T1000 (cell line): Measurements from ENCODE around the gene RNF130.
"Not testable (repeated sequence)": the region's sequence is repeated elsewhere in the genome, so short reads cannot be mapped to it uniquely, and the experiment has no call there.

Source experiments
- DNase-seq: peaks from one replicate; lab custom pipeline; 2025; ENCODE audit warnings: mixed read lengths; lab: John Stamatoyannopoulos, UW

Gene RNF130

DNA sequence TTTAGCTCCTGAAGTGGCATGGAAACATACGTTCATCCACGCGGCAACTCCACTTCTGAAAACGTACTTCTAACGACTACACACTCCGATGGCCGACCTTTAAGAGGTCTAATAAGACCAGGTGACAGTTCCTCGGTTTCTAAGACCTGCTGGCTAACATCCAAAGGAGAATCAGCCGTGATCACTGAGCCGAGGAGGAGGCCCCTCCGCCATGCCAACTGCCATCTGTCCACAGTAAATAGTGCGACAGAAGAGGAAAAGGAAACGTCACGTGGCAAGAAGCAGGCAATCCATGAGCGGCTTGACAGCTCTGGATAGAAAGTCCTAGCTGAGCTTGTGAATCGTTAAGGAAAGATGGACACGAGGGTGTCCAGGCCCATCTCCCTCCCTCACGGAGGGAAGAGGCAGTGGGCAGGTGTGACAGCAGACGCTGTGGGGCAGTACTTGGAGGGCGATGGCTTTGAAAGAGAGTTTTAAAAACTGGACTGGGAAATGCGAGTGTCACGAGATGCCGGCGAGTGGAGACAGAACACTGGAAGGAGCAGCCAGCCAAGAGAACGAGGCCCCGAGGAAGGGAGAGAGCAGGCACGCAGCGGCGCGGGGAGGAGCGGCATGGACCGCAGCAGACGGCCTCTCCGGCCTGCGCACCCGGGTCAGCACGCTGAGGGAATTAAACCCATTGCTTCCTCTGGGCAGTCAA, 97.2 kb downstream of the RNF130 start:
- DNase-seq: no peak

DNA sequence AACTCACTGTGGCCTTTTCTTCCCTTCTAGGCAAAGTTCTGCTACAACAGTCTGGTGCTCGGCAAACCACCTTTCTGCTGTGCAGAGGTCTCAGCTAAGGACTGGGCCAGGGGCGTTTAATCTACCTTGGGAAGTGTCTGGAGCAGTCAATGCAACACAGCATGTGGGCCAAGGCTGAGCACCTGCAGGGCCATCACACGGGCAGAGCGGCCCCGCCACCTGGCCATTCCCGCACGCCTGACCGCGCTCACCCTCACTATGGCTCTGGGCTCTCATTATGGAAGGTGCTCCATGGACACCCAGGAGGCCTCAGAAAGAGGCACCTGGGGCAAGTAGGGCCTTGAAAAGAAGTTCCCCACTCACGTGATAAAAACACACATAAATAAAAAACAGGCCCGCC, 98.2 kb downstream of the RNF130 start:
- DNase-seq: no peak

DNA sequence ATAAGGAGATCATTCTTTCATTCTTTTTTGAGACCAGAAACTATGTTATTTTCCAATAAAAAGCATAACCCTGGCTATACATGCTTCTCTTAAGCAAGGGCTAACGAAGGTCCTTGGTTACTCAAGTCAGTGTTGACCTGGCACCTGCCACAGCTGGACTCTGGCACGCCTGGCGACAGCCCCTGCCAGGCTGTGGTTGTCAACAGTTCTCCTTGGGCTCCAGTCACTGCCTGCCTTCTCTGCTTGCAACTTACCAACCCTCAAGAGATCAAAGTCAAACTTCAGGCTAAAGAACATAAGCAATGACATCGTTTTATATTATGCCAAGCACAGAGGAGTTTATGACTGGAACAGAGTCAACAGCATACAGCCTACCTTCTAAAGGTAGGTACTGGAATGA, 102.4 kb downstream of the RNF130 start:
- no peak for DNase-seq

DNA sequence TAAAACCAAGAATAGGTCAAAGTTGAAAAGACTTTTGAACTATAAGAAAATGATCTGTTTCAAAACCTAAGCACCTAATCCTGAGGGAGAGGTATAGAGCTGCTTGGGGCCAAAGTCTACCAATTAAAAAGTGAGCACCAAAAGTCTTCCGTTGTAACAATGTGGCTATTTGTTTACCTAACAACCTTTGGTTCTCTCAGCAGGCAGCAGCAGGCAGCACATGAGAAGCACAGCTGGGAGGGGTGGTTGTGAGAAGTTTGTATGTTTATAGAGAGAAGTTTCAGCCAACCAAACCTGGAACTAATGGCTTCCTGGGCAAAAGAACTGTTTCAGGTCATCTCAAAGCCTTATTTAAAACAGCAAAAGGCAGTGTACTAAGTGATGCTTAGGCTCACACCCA, 104.1 kb downstream of the RNF130 start:
- no peak for DNase-seq

DNA sequence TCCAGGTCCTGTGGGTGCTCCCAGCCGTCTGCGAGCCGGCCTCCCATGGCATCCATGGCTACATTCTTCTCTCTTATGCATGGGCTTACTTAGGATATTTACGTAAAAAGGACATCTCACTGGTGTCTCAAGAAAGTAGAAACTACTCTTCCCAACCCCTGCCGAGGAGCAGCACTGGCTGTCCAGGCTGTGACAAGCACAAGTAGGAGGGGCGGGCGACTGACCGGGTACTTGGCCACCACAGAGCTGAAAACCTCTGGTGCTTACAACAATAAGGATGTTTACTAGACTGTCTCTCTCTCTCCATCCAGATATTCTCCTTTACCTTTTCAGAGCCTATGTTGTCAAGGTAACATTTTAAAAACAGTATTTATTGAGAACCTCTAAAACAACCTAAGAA, 107.5 kb downstream of the RNF130 start:
- no peak for DNase-seq

DNA sequence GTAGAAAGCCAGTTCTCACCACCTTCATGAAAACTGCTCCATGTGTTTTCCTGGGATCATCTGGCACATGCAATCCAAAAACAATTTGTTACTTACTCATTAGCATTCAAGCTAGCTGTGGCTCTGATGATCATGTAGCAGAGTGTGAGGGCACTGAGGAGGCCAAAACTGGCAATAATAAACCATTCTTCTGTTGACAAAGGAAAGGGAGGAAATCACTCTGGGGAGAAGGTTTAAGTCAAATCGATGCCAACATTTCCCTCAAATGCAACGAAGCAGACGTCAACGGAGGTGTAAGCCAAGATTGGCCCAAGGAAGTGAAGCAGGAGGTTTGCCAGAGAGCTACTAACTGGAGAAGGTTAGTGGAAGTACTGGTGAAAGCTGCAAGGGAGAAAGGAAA, 108.2 kb downstream of the RNF130 start:
- DNase-seq: no peak

DNA sequence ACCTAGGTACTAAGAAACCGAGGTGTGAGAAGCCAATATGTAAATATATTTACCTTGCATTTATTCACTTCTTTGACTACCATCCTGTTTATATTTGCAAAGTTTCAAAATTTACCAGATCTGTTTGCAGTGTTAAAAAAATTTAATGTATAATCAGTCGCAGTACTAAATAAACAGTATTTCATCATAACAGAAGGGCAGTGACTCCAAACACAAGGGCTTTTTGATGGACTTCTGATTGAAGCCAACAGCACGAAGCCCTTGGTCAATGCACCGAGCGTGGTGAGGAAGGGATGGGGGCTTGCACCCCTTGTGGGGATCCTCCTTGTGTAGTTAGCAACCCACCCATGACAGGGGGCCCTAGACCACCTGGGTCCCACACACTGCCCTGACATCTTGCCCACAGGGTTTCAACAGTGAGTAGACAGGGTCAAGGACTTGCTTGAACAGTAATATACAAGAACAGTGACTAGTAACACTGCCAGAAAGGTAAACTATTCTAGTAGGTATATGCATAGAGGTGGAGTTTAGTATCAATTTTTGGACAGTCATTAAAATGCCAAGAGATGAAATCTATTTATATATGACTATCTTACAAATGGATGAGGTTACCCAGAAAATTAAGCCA, 111.2 kb downstream of the RNF130 start:
- DNase-seq: no peak

DNA sequence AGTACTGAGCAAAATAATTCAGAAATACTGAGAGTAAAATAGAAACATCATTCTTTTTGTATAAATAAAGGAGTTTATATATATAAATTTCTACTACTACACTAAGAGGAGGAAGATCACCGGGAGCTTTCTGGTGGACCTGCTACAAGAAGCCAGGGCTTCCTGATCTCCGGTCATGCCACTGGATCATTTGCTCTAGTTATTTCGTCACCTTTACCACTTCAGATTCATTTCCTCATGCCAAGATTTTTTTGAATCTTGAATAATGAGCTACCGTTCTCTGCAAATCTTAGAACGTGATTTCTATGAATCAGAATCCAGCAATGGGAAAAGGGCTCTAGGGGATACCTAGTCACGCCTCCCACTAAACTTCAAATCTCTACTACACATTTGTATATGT, 111.9 kb downstream of the RNF130 start:
- DNase-seq: no peak

DNA sequence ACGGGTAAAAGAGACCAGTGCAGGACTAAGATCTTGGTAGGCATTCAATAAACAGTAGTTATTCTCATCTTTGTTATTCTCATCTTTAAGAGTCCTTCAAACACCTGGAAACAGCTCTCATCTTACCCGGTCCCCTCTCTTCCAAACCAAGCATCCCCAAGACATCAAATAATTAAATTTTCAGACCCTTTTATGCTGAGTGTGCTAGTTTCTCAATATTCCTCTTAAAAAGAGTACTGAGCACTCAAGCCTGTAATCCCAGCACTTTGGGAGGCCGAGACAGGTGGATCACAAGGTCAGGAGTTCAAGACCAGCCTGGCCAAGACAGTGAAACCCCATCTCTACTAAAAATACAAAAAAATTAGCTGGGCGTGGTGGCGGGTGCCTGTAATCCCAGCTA, 112.4 kb downstream of the RNF130 start:
- DNase-seq: not testable (repeated sequence)

DNA sequence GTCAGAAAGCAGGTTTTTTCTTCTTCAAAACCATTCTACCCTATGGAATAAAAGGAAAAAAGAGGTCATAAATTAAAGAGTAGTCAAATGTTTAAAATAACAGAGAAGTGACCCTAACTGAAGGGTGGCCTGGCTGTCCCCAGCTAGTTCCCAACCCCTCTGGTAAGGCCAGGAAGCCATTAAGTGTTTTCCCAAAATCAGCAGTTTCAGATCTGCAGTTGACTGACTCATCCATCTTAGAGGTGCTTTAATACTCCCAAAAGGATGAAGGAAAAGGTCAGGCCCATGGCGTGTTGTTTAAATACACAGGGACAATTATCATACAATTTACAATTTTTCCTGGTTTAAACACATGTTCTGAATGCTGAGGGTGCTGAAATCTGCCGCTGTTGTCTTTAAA, 115.9 kb downstream of the RNF130 start:
- no peak for DNase-seq

DNA sequence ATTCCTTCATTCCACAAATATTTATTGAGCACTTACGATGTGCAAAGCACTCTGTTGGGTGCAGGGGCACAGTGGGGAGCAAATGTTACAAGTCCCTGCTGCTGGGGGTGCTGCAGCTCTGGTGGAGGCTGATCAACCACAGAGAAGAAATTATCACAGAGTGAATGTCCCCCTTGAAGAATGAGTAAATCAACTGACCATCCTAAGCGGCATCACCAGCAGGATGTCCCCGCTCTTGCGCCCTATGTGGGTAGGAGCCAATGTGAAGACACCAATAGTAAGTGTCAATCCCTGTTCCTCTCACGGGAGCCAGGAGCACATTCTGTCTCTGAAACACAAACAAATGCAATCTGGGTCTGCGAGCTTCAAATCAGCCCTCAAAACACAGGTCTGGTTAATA, 116.5 kb downstream of the RNF130 start:
- no peak for DNase-seq

DNA sequence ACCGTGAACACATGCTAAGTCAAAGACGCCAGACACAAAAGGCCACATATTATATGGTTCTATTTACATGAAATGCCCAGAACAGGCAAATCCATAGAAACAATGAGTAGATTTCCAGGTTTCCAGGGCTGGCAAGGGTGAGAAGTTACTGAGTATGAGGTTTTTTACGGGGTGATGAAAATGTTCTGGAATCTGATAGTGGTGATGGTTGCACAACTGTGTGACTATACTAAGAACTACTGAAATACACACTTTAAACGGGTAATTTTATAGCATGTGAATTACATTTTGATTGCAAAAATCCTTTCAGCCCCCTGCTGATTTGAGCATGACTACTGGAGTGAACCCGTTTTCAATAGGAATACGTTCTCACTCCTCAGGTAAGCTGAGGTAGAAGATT, 117.1 kb downstream of the RNF130 start:
- no peak for DNase-seq

DNA sequence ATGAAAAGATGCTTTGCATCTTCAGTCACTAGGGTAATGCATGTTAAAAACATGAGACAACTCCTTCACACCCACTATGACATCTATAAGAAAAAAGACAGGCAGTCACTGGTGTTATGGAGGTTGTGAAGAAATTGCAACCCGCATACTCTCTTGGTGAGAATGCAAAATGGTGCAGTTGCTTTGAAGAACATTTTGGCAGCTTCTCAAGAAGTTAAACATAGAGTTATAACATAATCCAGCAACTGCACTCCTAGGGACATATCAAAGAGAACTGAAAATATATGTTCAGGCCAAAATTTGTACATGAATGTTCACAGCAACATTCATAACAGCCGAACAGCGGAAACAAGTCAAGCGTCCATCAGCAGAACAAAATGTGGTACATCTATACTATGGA, 117.6 kb downstream of the RNF130 start:
- no peak for DNase-seq

DNA sequence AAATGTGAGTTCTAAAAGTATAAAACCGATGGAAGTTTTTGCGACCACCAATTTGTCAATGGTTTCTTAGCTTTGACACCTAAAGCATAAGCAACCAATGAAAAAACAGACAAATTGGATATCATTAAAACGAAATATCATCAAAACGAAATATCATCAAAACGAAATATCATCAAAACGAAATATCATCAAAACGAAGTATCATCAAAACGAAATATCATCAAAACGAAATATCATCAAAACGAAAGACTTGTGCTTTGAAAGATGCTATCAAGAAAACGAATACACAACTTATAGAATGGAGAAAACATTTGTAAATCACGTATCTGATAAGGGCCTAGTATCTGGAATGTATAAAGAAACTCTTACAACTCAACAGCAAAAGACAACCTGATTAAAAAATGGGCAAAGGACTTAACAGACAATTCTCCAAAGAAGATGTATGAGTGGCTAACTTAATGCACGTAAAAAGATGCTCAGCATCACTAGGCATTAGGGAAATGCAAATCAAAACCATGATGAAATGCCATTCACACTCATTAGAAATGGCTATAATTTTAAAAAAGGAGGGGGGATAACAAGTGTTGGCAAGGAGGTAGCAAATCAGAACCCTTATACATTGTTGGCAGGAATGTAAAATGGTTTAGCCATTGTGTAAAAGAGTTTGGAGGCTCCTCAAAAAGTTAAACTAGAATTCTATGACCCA, 134.4 kb downstream of the RNF130 start:
- DNase-seq: no peak

DNA sequence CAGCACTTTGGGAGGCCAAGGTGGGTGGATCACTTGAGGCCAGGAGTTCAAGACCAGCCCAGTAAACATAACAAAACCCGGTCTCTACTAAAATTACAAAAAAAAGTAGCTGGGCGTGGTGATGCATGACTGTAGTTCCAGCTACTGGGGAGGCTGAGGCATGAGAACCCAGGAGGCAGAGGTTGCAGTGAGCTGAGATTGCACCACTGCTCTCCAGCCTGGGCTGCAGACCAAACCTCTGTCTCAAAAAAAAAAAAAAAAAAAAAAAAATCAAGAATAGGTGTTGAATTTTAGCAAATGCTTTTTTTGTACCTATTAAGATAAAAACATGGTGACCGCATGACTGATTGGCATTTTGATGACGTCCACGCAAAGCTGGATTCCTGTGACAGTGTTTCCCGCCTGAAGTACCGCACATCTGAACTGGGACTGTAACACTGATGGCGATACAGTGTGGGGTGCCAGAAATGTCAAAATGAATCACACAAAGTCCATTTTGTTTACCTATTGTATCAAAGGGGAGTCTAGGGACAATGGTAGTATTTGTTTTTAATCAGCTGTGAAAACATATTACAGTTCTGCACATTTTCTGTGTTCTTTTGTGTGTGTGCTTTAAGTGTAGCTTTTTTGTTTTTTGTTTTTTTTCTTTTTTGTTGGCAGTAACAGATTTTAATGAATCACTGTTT, 140.6 kb downstream of the RNF130 start:
- no peak for DNase-seq

DNA sequence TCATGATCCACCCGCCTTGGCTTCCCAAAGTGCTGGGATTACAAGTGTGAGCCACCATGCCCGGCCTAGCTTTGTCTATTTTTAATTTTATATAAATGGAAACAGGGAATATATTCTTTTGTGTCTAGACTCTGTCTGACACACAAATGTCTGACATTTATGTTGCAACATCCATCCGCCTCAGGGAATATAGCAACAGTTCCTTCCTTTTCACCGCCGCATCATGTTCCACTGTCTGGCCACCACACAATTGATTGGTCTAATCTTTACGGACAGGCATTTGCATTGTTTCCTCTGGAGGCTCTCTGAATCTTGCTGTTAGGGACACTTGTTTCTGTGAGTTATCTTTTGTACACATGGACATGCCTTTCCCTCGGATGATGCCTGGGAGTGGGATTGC, 143.7 kb downstream of the RNF130 start:
- no peak for DNase-seq

DNA sequence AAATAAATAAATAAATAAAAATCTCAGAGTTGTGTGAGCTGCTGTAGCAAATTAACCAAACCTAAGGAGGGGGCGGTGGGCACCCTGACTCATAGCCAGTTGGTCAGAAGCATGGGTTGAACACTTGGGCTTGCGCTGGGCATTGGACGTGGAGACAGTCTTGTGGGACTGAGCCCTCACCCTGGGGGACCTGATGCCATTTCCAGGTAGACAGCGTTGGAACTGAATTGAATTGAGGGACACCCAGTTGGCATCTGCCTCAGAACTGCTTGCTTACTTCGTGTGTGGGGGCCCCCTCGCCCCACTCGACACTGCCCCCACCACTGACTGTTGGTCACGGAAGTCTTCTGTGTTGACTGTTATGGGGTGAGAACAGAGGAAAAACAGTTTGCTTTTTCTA, 144.9 kb downstream of the RNF130 start:
- no peak for DNase-seq

DNA sequence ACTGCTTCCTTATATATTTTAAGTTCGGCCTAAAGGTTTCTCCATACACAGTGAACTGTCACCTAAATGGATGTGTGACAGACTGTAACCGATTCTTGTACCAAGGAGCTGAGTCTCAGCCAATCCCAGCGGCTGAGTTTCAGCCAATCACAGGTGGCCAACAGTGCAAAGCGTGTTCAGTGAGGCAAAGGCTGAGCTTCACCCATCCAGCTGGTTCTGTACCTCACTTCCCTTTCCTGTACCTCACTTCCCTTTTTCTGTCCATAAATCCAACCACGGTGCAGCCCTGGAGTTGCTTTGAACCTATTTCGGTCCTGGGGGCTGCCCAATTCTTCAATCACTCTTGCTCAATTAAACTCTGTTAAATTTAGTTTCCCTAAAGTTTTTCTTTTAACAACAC, 148.1 kb downstream of the RNF130 start:
- DNase-seq: no peak

DNA sequence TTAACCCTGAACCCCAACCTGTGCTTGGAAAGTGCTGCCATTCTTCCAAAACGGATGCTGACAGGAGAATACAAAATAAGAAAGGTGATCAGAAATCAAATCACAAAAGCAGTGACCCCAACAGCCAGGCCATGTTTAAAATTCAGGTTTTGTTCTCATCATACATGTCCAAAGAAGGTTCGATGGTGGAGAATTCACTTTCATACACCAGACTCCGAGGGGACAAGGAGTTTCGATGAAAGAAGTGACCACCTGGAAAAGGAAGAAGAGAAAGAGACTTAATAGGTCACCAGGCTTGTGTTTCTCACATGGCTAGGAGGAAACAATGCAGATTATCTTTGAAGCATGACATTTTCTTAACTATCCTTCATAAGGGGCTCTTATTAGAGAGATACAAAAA, 151.4 kb downstream of the RNF130 start:
- DNase-seq: no peak

DNA sequence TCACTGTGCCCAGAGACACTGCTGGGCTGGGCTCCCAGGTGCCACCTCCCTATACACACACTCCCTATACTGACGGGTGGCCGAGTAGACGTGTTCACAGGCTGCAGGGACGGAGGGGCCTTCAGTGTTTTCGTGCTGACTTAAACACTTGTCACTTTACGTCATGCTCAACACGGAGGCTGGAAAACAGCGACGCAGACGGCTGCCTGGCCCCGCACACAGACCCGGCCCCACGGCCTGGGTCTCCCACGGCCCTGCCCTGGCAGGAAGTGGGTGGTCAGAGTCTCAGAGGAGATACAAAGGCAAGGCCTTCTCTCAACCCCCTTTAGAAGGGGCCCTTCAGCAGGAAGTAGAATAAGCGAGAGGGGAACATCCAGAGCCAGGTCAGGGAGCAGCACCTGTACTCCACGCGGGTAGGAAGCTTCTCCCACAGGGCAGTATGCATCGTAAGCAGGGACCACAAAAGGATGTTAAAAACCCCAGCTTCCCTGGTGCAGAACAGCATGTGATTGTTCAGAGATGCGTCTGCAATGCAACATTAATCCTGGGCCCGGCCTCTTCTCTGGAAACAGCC, 152.0 kb downstream of the RNF130 start:
- DNase-seq: no peak

DNA sequence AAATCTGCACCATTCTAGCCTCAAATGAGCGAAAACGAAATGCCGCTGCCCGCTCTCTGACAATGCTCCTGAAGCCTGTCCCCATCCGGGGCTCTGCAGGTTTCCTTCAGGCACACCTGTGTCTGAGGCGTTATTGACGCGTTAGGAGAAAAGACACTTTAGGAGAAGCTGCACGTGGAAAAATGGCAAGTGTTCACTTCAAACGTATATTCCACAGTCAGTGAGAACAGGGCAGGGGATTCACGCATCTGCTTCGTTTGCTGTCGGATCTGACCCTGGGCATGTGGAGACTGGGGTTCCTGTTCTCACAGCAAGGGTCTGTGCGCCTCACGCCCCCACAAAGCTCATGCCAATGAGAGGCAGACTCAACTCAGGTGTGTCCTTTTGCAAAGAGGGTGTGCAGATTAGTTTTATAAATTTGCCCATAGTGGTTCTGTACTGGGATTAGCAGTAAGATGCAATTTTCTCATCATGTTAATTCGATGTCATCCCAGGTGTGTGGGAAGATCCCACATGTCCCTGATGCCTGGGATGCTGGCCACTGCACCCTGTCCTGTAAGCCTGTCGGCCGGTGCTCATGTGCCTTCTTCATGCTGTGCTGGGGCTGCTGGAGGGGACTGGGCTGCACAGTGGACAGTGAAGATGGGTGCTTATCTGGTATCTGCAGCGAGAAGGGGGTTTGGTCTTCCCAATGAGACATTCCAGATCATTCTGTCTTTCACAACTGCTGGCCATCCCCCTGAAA, 152.6 kb downstream of the RNF130 start:
- DNase-seq: no peak

DNA sequence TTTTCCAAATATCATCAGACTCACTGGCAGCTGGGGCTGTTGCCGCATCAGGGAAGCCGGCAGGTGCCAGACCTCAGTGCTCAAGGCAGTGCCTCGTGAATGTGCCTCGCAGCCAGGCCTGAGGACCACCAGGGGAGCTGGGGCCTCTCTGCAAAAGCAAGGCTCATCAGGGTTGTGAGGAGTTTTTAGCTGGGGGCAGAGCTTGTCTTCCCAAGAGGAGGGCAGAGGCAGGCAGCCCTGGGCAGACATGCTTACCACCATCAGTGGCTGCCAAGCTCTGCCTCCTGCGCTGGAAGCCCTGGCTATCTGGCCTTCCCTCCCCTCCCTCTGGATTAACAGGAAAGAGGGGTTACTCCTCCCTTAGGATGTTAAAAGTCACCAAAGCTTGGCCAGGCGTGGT, 155.0 kb downstream of the RNF130 start:
- no peak for DNase-seq
